PC-3 (cell line): ENCODE results near the gene AKAP6. TPM values are rescaled to one million over a fixed set of nuclear protein-coding genes. Genes with fewer than 3 reads are reported as not detected.

ENCODE experiments used
- ATAC-seq: fragments of 200-7000 bp; cut with Tn5 transposase; 2 replicates; pipeline ENCODE4 v1.9.1; 2020; ENCODE audit warnings: mild to moderate bottlenecking, moderate library complexity
- BruUV-seq: library from RNA; stranded (reverse); fragments of 400-500 nt; replicated peaks from 2 replicates; lab custom pipeline; 2021; lab: Mats Ljungman, UMichigan
- CTCF ChIA-PET: fragments of 300-600 bp; sonication (Branson Sonifier 250); formaldehyde crosslinking; loops from one replicate; lab custom pipeline; 2022; ENCODE audit warnings: antibody characterized with exemption; lab: Charles Lee
- POLR2A ChIA-PET: fragments of 300-600 bp; sonication (Branson Sonifier 250); formaldehyde crosslinking; loops from one replicate; lab custom pipeline; 2022; ENCODE audit warnings: antibody characterized with exemption; ENCODE audit not compliant: unreplicated experiment; lab: Charles Lee
- DNase-seq: peaks from one replicate; pipeline ENCODE4 v3.0.0-alpha.2; 2015
- H2AFZ ChIP-seq: fragments of 300-600 bp; sonication (generic); 2 replicates; pipeline ENCODE4 v1.6.0; 2016; ENCODE audit warnings: antibody characterized with exemption, low read length
- H3F3A ChIP-seq: fragments of 300-600 bp; sonication (generic); one replicate; pipeline ENCODE4 v1.6.0; 2017; ENCODE audit warnings: antibody characterized with exemption, low read length, control low read depth, mild to moderate bottlenecking; ENCODE audit not compliant: unreplicated experiment
- H3K27ac ChIP-seq: fragments of 300-600 bp; sonication (generic); 2 replicates; pipeline ENCODE4 v1.5.1; 2016; ENCODE audit warnings: mild to moderate bottlenecking, low read length
- H3K27me3 ChIP-seq: fragments of 300-600 bp; sonication (generic); 2 replicates; pipeline ENCODE4 v1.6.1; 2016; ENCODE audit warnings: low read length, mixed read lengths
- H3K36me3 ChIP-seq: fragments of 300-600 bp; sonication (generic); 2 replicates; pipeline ENCODE4 v1.6.1; 2016; ENCODE audit warnings: low read depth, mixed run types, low read length, mixed read lengths
- H3K4me1 ChIP-seq: fragments of 300-600 bp; sonication (generic); 2 replicates; pipeline ENCODE4 v1.5.1; 2016; ENCODE audit warnings: low read length; ENCODE audit not compliant: insufficient read depth
- H3K4me2 ChIP-seq: fragments of 300-600 bp; sonication (generic); 2 replicates; pipeline ENCODE4 v1.6.0; 2016; ENCODE audit warnings: low read length
- H3K4me3 ChIP-seq: fragments of 300-600 bp; sonication (generic); 2 replicates; pipeline ENCODE4 v1.5.1; 2016; ENCODE audit warnings: mild to moderate bottlenecking, low read length, mixed read lengths
- H3K79me2 ChIP-seq: fragments of 300-600 bp; sonication (generic); 2 replicates; pipeline ENCODE4 v1.6.1; 2017; ENCODE audit warnings: low read length, mixed read lengths
- H3K9ac ChIP-seq: fragments of 300-600 bp; sonication (generic); 2 replicates; pipeline ENCODE4 v1.6.0; 2016; ENCODE audit warnings: mild to moderate bottlenecking, low read length
- H3K9me2 ChIP-seq: fragments of 300-600 bp; sonication (generic); replicated peaks from 2 replicates; pipeline ENCODE4 v1.6.1; 2016; ENCODE audit warnings: mixed run types, low read length, mixed read lengths
- H3K9me3 ChIP-seq: fragments of 300-600 bp; sonication (generic); 2 replicates; pipeline ENCODE4 v1.6.1; 2016; ENCODE audit warnings: low read length, mixed read lengths
- H4K20me1 ChIP-seq: fragments of 300-600 bp; sonication (generic); 2 replicates; pipeline ENCODE4 v1.6.1; 2016; ENCODE audit warnings: low read length, mixed read lengths
- CTCF ChIP-seq: fragments of 300-600 bp; sonication (generic); conservative IDR thresholded peaks from 2 replicates; pipeline ENCODE4 v1.5.1; 2017; ENCODE audit warnings: antibody characterized with exemption, low read depth, mild to moderate bottlenecking, low read length
- EZH2 ChIP-seq: fragments of 300-600 bp; sonication (generic); IDR thresholded peaks from one replicate; pipeline ENCODE4 v1.6.1; 2017; ENCODE audit warnings: antibody characterized with exemption, mild to moderate bottlenecking, low read length; ENCODE audit not compliant: unreplicated experiment
- EZH2phosphoT487 ChIP-seq: fragments of 300-600 bp; sonication (generic); IDR thresholded peaks from 2 replicates; pipeline ENCODE4 v1.6.1; 2018; ENCODE audit warnings: mild to moderate bottlenecking, antibody characterized with exemption, low read length, borderline replicate concordance
- intact Hi-C: fragments of 100-400 bp; cut with micrococcal nuclease; formaldehyde crosslinking; loops from 2 replicates; pipeline ENCODE4 v1.9.0; 2023
- total RNA-seq: library from RNA; depleted of rRNA; stranded (reverse); fragments of >200 nt; gene quantifications from 2 replicates; pipeline ENCODE4 v1.2.3, GENCODE V29; 2014

Gene AKAP6
- total RNA-seq, 1 experiment from 2014 or later, result 1.5 TPM

- H3K79me2 ChIP-seq, result no peaks in the 10 kb centered on the region
- H3K4me2 ChIP-seq, result no peak overlapping the region
- no peaks in the 10 kb centered on the region for H4K20me1 ChIP-seq
- no peak overlapping the region for H3K4me3 ChIP-seq
- no peaks in the 10 kb centered on the region for H3K36me3 ChIP-seq
- no peaks in the 10 kb centered on the region for H3K9me3 ChIP-seq
- no peaks in the 10 kb centered on the region for H3K4me1 ChIP-seq
- DNase-seq (no peak), ATAC-seq (no peak)
- ChIA-PET CTCF (no interaction called here), POLR2A (no interaction called here)
- no peak overlapping the region for H3K9ac ChIP-seq
- TF ChIP-seq EZH2 (no peak), CTCF (no peak), EZH2phosphoT487 (no peak)
- no TSS peak for BruUV-seq
- H3K9me2 ChIP-seq, result 0 out of 2 replicates have a peak, but pooled peaks cover 3% of the 10 kb centered on the region
- H3K27ac ChIP-seq, result no peak overlapping the region
- no peaks in the 10 kb centered on the region for H3K27me3 ChIP-seq
- no peak overlapping the region for H2AFZ ChIP-seq
- no peaks in the 10 kb centered on the region for H3F3A ChIP-seq
- intact Hi-C loops, result no loop called here
Observed at GRCh38 chr14:32534145-32534544, 205.0 kb downstream of the AKAP6 start.

- Histone ChIP-seq H3K36me3 (no peaks in the 10 kb centered on the region), H3K27ac (no peak overlapping the region), H2AFZ (no peak overlapping the region), H3K4me1 (no peaks in the 10 kb centered on the region), H3K4me2 (no peak overlapping the region), H4K20me1 (no peaks in the 10 kb centered on the region), H3F3A (no peaks in the 10 kb centered on the region), H3K9ac (no peak overlapping the region), H3K4me3 (no peak overlapping the region), H3K79me2 (no peaks in the 10 kb centered on the region), H3K27me3 (no peaks in the 10 kb centered on the region), H3K9me3 (no peaks in the 10 kb centered on the region), H3K9me2 (0 out of 2 replicates have a peak, but pooled peaks cover 3% of the 10 kb centered on the region)
- no TSS peak for BruUV-seq
- intact Hi-C loops, result no loop called here
- CTCF ChIA-PET, result no interaction called here
- no peak for TF ChIP-seq EZH2phosphoT487
- no peak for TF ChIP-seq EZH2
- TF ChIP-seq CTCF, result no peak
- ATAC-seq (no peak), DNase-seq (no peak)
- POLR2A ChIA-PET, result no interaction called here
Observed at GRCh38 chr14:32536175-32536574, 207.1 kb downstream of the AKAP6 start.

DNA sequence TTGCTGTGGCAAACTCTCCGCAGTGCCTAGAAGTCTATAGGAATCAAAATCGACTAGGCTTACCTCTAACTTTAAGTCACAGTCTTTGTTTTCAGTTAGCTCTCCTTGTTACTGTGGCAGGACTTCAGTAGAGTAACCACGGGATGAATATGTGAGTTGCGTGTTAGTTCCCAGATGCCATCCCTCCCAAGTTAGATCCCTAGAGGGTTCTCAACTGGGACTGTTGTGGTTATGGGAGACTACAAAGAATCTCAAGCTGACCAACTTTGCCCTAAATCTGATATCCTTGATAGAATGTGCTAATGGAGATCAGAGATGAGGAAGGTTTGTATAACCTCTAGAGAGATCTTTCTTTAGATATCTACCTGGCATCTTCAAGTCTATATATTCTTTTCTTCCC, 208.1 kb downstream of the AKAP6 start:
- no TSS peak for BruUV-seq
- Histone ChIP-seq H3K27me3 (no peaks in the 10 kb centered on the region), H3K36me3 (no peaks in the 10 kb centered on the region), H3K9me2 (0 out of 2 replicates have a peak, but pooled peaks cover 3% of the 10 kb centered on the region), H3K4me3 (no peak overlapping the region), H3K4me1 (no peaks in the 10 kb centered on the region), H3K4me2 (no peak overlapping the region), H4K20me1 (no peaks in the 10 kb centered on the region), H3F3A (no peaks in the 10 kb centered on the region), H3K9me3 (no peaks in the 10 kb centered on the region), H3K27ac (no peak overlapping the region), H3K79me2 (no peaks in the 10 kb centered on the region), H3K9ac (no peak overlapping the region), H2AFZ (no peak overlapping the region)
- intact Hi-C loops, result no loop called here
- TF ChIP-seq CTCF, result no peak
- no peak for TF ChIP-seq EZH2phosphoT487
- no peak for TF ChIP-seq EZH2
- no peak for DNase-seq
- CTCF ChIA-PET, result interaction anchor here (0.6 kb wide), 1 partner anchor 927 kb away, joined by 3 read pairs; no protein-coding TSS in a partner anchor
- no peak for ATAC-seq
- POLR2A ChIA-PET, result no interaction called here
